Liver (tissue), 3 donors: ENCODE results near the gene RBBP5.

ENCODE experiments used
- EGR1 ChIP-seq, 2 donors: IDR thresholded peaks; 2 replicates each; pipeline ENCODE4 v1.6.1; 2016 to 2018; ENCODE audit warnings: antibody characterized with exemption in 2 of 2, low read depth in 2 of 2
- FOXA2 ChIP-seq: IDR thresholded peaks from 2 replicates; pipeline ENCODE4 v1.6.1; 2016; ENCODE audit warnings: antibody characterized with exemption
- GABPA ChIP-seq, 2 donors: IDR thresholded peaks in 1 of 2; conservative IDR thresholded peaks in 1 of 2; 2 replicates each; pipeline ENCODE4 v1.6.1; 2016; ENCODE audit warnings: antibody characterized with exemption in 2 of 2, mild to moderate bottlenecking in 1 of 2, moderate library complexity in 1 of 2
- HNF4G ChIP-seq: IDR thresholded peaks from 2 replicates; pipeline ENCODE4 v1.6.1; 2016; ENCODE audit warnings: antibody characterized with exemption
- JUND ChIP-seq, 2 donors: IDR thresholded peaks; 2 replicates each; pipeline ENCODE4 v1.6.1; 2016; ENCODE audit warnings: antibody characterized with exemption in 2 of 2
- RAD21 ChIP-seq, 2 donors: IDR thresholded peaks; 2 replicates each; pipeline ENCODE4 v1.6.1; 2016; ENCODE audit warnings: antibody characterized with exemption in 2 of 2, mild to moderate bottlenecking in 2 of 2
- SP1 ChIP-seq: IDR thresholded peaks from 2 replicates; pipeline ENCODE4 v1.6.1; 2018; ENCODE audit warnings: antibody characterized with exemption, mild to moderate bottlenecking
- TAF1 ChIP-seq: conservative IDR thresholded peaks from 2 replicates; pipeline ENCODE4 v1.6.1; 2016; ENCODE audit warnings: antibody characterized with exemption, mild to moderate bottlenecking
- YY1 ChIP-seq: IDR thresholded peaks from 2 replicates; pipeline ENCODE4 v1.6.1; 2016; ENCODE audit warnings: antibody characterized with exemption, mild to moderate bottlenecking
- TF ChIP-seq, protein P1 (sequence below): fragments of 150-350 bp; IDR thresholded peaks from 2 replicates; pipeline ENCODE4 v1.5.1; 2017; ENCODE audit warnings: improper control_type of control experiment, low read depth, low read length; ENCODE audit not compliant: missing input control
- TF ChIP-seq, protein P2 (sequence below): IDR thresholded peaks from 2 replicates; pipeline ENCODE4 v1.6.1; 2016; ENCODE audit warnings: antibody characterized with exemption, mild to moderate bottlenecking
- TF ChIP-seq, protein P3 (sequence below): IDR thresholded peaks from 2 replicates; pipeline ENCODE4 v1.6.1; 2016; ENCODE audit warnings: antibody characterized with exemption
- TF ChIP-seq, protein P4 (sequence below): IDR thresholded peaks from 2 replicates; pipeline ENCODE4 v1.6.1; 2016; ENCODE audit warnings: antibody characterized with exemption
- TF ChIP-seq, protein P5 (sequence below): IDR thresholded peaks from 2 replicates; pipeline ENCODE4 v1.6.1; 2016; ENCODE audit warnings: antibody characterized with exemption
- donor health status: healthy.
- donor health status: healthy.

DNA sequence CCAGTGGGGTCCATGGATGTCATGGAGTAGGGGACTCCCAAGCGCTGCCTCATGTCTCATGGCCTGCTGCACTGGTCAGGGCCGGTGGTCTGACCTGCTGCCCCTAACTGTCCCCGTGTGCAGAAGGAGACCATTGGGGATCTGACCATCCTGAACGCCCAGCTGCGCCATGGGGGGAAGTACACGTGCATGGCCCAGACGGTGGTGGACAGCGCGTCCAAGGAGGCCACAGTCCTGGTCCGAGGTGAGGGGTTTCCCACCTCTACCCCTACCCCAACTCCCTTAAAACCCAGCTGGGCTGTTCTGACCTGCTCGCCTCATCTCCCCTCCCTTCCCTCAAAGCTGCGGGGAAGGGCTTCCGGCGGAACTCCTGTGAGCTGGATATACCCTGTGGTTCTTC is 56.1 kb downstream of the RBBP5 start:
- TF ChIP-seq, protein P1, sequence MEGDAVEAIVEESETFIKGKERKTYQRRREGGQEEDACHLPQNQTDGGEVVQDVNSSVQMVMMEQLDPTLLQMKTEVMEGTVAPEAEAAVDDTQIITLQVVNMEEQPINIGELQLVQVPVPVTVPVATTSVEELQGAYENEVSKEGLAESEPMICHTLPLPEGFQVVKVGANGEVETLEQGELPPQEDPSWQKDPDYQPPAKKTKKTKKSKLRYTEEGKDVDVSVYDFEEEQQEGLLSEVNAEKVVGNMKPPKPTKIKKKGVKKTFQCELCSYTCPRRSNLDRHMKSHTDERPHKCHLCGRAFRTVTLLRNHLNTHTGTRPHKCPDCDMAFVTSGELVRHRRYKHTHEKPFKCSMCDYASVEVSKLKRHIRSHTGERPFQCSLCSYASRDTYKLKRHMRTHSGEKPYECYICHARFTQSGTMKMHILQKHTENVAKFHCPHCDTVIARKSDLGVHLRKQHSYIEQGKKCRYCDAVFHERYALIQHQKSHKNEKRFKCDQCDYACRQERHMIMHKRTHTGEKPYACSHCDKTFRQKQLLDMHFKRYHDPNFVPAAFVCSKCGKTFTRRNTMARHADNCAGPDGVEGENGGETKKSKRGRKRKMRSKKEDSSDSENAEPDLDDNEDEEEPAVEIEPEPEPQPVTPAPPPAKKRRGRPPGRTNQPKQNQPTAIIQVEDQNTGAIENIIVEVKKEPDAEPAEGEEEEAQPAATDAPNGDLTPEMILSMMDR: no peak
- TF ChIP-seq, protein P2, sequence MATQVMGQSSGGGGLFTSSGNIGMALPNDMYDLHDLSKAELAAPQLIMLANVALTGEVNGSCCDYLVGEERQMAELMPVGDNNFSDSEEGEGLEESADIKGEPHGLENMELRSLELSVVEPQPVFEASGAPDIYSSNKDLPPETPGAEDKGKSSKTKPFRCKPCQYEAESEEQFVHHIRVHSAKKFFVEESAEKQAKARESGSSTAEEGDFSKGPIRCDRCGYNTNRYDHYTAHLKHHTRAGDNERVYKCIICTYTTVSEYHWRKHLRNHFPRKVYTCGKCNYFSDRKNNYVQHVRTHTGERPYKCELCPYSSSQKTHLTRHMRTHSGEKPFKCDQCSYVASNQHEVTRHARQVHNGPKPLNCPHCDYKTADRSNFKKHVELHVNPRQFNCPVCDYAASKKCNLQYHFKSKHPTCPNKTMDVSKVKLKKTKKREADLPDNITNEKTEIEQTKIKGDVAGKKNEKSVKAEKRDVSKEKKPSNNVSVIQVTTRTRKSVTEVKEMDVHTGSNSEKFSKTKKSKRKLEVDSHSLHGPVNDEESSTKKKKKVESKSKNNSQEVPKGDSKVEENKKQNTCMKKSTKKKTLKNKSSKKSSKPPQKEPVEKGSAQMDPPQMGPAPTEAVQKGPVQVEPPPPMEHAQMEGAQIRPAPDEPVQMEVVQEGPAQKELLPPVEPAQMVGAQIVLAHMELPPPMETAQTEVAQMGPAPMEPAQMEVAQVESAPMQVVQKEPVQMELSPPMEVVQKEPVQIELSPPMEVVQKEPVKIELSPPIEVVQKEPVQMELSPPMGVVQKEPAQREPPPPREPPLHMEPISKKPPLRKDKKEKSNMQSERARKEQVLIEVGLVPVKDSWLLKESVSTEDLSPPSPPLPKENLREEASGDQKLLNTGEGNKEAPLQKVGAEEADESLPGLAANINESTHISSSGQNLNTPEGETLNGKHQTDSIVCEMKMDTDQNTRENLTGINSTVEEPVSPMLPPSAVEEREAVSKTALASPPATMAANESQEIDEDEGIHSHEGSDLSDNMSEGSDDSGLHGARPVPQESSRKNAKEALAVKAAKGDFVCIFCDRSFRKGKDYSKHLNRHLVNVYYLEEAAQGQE: no peak
- TF ChIP-seq JUND (IDR thresholded peaks at IDR 0.05) (no peak), RAD21 (IDR thresholded peaks at IDR 0.05) (no peak), TAF1 (no peak), EGR1 (IDR thresholded peaks at IDR 0.05; ENCODE audit: low read depth in 2 of 2) (no peak), HNF4G (no peak), YY1 (no peak), FOXA2 (no peak), GABPA (IDR thresholded peaks at IDR 0.05 in 1 of 2, conservative IDR thresholded peaks at IDR 0.05 in 1 of 2) (no peak), SP1 (no peak)
- TF ChIP-seq, protein P3, sequence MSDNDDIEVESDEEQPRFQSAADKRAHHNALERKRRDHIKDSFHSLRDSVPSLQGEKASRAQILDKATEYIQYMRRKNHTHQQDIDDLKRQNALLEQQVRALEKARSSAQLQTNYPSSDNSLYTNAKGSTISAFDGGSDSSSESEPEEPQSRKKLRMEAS: no peak
- TF ChIP-seq, protein P4, sequence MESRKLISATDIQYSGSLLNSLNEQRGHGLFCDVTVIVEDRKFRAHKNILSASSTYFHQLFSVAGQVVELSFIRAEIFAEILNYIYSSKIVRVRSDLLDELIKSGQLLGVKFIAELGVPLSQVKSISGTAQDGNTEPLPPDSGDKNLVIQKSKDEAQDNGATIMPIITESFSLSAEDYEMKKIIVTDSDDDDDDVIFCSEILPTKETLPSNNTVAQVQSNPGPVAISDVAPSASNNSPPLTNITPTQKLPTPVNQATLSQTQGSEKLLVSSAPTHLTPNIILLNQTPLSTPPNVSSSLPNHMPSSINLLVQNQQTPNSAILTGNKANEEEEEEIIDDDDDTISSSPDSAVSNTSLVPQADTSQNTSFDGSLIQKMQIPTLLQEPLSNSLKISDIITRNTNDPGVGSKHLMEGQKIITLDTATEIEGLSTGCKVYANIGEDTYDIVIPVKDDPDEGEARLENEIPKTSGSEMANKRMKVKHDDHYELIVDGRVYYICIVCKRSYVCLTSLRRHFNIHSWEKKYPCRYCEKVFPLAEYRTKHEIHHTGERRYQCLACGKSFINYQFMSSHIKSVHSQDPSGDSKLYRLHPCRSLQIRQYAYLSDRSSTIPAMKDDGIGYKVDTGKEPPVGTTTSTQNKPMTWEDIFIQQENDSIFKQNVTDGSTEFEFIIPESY: no peak
- TF ChIP-seq, protein P5, sequence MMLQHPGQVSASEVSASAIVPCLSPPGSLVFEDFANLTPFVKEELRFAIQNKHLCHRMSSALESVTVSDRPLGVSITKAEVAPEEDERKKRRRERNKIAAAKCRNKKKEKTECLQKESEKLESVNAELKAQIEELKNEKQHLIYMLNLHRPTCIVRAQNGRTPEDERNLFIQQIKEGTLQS: no peak
